Pancreas (tissue), 10 donors: ENCODE measurements around the gene ATP5F1E. TPM values are rescaled to one million over a fixed set of nuclear protein-coding genes. Genes with fewer than 3 reads are reported as not detected.

ENCODE experiments used
- ATAC-seq, 4 donors: fragments of 200-7000 bp; cut with Tn5 transposase; one replicate each; pipeline versions ENCODE4 v1.8.0 to v1.9.1; 2020; ENCODE audit warnings: mild to moderate bottlenecking in 4 of 4, moderate library complexity in 4 of 4
- DNase-seq, 6 donors: peaks; one replicate each; pipeline ENCODE4 v3.0.0-alpha.2; 2020
- FAIRE-seq: peaks from 2 replicates; lab custom pipeline; 2012; peaks lifted over from hg19 to GRCh38; lab: Jason Lieb, UNC
- H3K27ac ChIP-seq, 4 donors: fragments of 200-600 bp; sonication (generic); 1 replicate in 3 of 4; 2 replicates in 1 of 4; pipeline versions ENCODE4 v1.5.0 to v1.8.0; 2020
- H3K27me3 ChIP-seq, 4 donors: fragments of 200-600 bp; one replicate each; pipeline ENCODE4 v1.8.0; 2021
- H3K36me3 ChIP-seq, 3 donors: fragments of 200-600 bp; sonication (generic) in 1 of 3; one replicate each; pipeline versions ENCODE4 v1.5.0 to v1.8.0; 2020 to 2021
- H3K4me1 ChIP-seq, 3 donors: fragments of 200-600 bp; one replicate each; pipeline ENCODE4 v1.8.0; 2021
- H3K4me3 ChIP-seq, 4 donors: fragments of 200-600 bp; sonication (generic) in 2 of 4; one replicate each; pipeline versions ENCODE4 v1.5.0 to v1.8.0; 2020 to 2021
- H3K9me3 ChIP-seq, 4 donors: fragments of 200-600 bp; one replicate each; pipeline ENCODE4 v1.8.0; 2021
- WGBS, 2 donors: extraction: QIAGEN DNeasy Blood & Tissue Kit; methylation state at CpG; one replicate each; pipeline ENCODE4 v1.1.7; 2013; 5-methylcytosine and 5-hydroxymethylcytosine counted together
- intact Hi-C, 3 donors: fragments of 100-400 bp; cut with DNase I; formaldehyde crosslinking; loops; one replicate each; pipeline versions ENCODE4 v1.11.1 to v1.14.2; 2022
- polyA plus RNA-seq, 2 donors: library from polyadenylated mRNA; stranded (reverse); fragments of 200-250 nt; gene quantifications; one replicate each; pipeline ENCODE4 v1.2.3, GENCODE V29; 2013
- total RNA-seq, 6 donors: library from RNA; stranded (reverse); fragmentation: NEBNext Ultra II Directional in 4 of 6; extraction: Animal tissue kit (Norgen Biotek cat#: 25700) in 4 of 6; gene quantifications; one replicate each; pipeline versions ENCODE4 v1.2.1 to v1.2.4, GENCODE V29; 2021 to 2023
- TF ChIP-seq, protein P1 (sequence below), 4 donors: fragments of 200-600 bp; sonication (generic) in 3 of 4; IDR thresholded peaks; one replicate each; pipeline versions ENCODE4 v1.5.0 to v1.8.0; 2021; ENCODE audit warnings: antibody characterized with exemption in 4 of 4
- donor health status: healthy with polysubstance abuse.
- donor health status: DM: no; HTN: no; CAD: no; lungs with moderate emphysema.
- donor health status: DM: no; HTN: no; CAD: no.
- donor health status: control.
- donor health status: control.
- donor health status: Bipolar disorder and iron deficiency.
- donor health status: DM: yes; HTN: yes; CAD: no.
- donor health status: DM: no; HTN: no; CAD: no.
- donor health status: DM: no; HTN: no; CAD: no.
- donor health status: DM: yes; HTN: yes; CAD: no.

The ATP5F1E gene
- total and polyA plus RNA-seq, 8 donors: 11.2 to 38.0 (median 23.8) TPM

DNA sequence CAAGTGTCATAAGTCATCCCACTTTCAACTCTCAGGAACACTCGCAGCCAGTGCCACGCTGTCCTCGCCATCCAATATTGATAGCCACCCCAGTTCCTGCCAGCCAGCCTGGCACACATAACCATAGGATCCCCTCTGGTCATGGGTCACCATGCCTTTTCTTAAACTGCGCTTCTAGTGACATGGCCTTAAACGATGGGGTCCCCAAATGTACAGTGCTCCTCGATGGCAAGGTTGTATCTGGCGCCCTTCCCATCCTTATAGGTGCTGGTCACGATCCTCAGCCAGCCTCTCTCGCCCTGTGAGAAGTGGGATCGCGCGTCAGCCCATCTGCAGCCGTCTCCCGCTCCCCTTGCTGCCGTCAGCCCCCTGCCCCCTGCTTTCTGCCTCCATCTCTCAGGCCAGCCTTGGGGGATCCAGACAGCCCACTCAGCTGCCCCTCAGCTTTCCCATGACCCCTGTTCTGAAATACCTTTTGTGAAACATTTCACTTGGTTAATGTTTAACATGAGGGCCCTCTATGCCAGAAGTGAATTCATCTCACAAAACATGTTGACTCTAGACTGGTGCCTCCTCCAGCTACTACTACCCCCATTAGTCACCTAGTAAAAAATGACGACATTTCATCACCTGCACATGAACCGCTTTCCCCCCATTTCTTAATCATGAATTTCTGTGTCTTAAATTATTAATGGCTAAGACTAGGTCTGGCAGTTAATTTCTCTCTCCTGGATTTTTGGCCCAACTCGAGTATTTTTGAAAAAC is 36.5 kb downstream of the ATP5F1E start:
- 60 to 66% methylated on average over 18 of the region's 18 CpGs for WGBS, 2 donors
- H3K4me1 ChIP-seq: peaks cover 0 to 3% (median 0%) of the 10 kb centered on the region in 3 donors
- peak overlapping the region in 2 of 4 donors; percentile 54 to 57 for H3K27ac ChIP-seq
- intact Hi-C loops: no loop called here
- H3K36me3 ChIP-seq: peaks cover 0 to 58% (median 18%) of the 10 kb centered on the region in 3 donors
- TF ChIP-seq, protein P1, sequence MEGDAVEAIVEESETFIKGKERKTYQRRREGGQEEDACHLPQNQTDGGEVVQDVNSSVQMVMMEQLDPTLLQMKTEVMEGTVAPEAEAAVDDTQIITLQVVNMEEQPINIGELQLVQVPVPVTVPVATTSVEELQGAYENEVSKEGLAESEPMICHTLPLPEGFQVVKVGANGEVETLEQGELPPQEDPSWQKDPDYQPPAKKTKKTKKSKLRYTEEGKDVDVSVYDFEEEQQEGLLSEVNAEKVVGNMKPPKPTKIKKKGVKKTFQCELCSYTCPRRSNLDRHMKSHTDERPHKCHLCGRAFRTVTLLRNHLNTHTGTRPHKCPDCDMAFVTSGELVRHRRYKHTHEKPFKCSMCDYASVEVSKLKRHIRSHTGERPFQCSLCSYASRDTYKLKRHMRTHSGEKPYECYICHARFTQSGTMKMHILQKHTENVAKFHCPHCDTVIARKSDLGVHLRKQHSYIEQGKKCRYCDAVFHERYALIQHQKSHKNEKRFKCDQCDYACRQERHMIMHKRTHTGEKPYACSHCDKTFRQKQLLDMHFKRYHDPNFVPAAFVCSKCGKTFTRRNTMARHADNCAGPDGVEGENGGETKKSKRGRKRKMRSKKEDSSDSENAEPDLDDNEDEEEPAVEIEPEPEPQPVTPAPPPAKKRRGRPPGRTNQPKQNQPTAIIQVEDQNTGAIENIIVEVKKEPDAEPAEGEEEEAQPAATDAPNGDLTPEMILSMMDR (IDR thresholded peaks at IDR 0.05): no peak
- H3K4me3 ChIP-seq: no peak overlapping the region
- H3K9me3 ChIP-seq: no peaks in the 10 kb centered on the region
- ATAC-seq (peak; percentile 55 to 84 (median 78)), FAIRE-seq (no peak), DNase-seq (peak in 1 of 6 donors; percentile 37)
- H3K27me3 ChIP-seq: no peaks in the 10 kb centered on the region

DNA sequence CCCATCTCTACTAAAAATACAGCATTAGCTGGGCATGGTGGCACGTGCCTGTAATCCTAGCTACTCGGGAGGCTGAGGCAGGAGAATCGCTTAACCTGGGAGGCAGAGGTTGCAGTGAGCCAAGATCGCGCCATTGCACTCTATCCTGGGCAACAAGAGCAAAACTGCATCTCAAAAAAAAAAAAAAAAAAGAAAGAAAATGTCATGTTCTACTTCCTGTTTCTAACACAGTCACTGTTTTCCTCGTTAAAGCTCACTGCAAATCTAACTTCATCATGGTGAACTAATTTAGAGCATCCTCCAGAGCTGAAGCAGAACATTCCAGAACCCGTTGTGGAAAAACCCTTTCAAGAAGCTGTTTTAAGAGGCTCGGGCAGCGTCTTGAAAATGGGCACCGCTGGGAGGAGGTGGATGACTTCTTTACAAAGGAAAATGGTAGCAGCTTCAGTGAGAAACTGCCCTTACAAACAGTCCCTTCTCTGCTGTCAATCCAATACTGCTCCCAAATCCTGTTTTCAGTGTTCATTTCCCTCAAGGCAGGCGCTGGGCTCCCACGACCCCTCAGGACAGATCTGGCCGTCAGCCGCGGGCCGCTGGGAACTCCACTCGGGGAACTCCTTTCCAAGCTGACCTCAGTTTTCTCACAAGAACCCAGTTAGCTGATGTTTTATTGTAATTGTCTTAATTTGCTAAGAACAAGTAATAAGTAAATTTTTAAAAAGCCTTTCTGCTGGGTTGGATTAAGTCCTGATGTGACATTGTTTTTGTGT is 37.6 kb downstream of the ATP5F1E start:
- TF ChIP-seq, protein P1 (IDR thresholded peaks at IDR 0.05): no peak
- Histone ChIP-seq H3K36me3 (peaks cover 0 to 67% (median 22%) of the 10 kb centered on the region in 3 donors), H3K27ac (no peak overlapping the region), H3K27me3 (no peaks in the 10 kb centered on the region), H3K4me1 (peaks cover 0 to 3% (median 0%) of the 10 kb centered on the region in 3 donors), H3K4me3 (no peak overlapping the region), H3K9me3 (no peaks in the 10 kb centered on the region)
- intact Hi-C loops: no loop called here
- DNase-seq (peak in 1 of 6 donors; percentile 47), ATAC-seq (no peak), FAIRE-seq (no peak)
- 85 to 87% methylated on average over 17 of the region's 17 CpGs for WGBS, 2 donors

DNA sequence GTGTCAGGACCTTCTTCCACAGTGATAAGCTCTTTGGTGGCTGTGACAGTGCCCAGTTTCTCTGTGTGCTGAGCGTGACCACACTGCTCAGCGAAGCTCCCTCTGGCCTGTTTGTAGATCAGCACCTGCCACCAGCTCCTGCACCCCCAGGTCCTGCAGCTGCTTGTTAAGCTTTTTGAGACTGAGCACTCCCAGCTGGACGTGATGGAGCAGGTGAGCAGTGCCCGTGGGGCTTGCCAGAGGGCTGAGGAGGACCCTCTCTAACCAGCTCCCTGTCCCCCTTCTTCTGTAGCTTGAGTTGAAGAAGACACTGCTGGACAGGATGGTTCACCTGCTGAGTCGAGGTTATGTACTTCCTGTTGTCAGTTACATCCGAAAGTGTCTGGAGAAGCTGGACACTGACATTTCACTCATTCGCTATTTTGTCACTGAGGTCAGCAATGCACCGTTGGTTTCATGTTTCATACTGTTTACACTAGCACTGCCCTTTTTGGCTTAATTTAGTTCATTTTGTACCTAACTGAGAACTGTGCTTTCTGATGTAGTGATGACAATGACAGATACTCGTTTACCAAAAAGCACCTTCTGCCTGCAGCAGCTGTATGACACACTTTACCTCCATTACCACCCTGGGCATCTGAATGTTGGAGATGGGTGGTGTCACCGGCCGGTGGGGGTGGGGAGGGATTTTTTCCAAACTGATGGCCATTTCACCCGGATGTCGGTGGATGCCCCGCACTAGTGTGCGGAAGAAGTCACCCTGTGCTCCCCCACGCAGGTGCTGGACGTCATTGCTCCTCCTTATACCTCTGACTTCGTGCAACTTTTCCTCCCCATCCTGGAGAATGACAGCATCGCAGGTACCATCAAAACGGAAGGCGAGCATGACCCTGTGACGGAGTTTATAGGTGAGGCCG is 38.5 kb downstream of the ATP5F1E start:
- Histone ChIP-seq H3K4me1 (peaks cover 0 to 3% (median 0%) of the 10 kb centered on the region in 3 donors), H3K36me3 (peaks cover 0 to 76% (median 31%) of the 10 kb centered on the region in 3 donors), H3K9me3 (no peaks in the 10 kb centered on the region), H3K27me3 (no peaks in the 10 kb centered on the region), H3K27ac (no peak overlapping the region), H3K4me3 (no peak overlapping the region)
- ATAC-seq (peak in 2 of 4 donors; percentile 7 to 38), DNase-seq (peak in 3 of 6 donors; percentile 6 to 44 (median 10)), FAIRE-seq (no peak)
- intact Hi-C loops: no loop called here
- 86 to 87% methylated on average over 23 of the region's 23 CpGs for WGBS, 2 donors
- TF ChIP-seq, protein P1 (IDR thresholded peaks at IDR 0.05): no peak

DNA sequence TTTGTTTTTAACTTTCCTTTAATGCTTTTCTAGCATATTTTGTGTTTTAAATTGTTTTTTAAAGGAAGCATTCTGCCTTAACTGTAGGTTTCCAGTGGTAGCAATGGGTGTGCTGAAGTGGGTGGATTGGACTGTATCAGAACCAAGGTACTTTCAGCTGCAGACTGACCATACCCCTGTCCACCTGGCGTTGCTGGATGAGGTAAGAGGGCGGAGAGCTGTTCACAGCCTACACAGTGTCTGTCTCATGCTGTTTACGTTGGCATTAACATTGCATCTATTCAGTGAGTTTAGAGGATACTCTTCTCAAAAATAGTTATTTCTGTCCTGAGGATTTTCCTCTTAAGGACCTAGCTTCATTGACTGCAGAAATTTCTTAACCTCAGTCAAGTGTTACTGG is 39.2 kb downstream of the ATP5F1E start:
- peaks cover 0 to 80% (median 34%) of the 10 kb centered on the region in 3 donors for H3K36me3 ChIP-seq
- no peaks in the 10 kb centered on the region for H3K27me3 ChIP-seq
- H3K4me1 ChIP-seq: peaks cover 0 to 3% (median 0%) of the 10 kb centered on the region in 3 donors
- no peak overlapping the region for H3K27ac ChIP-seq
- WGBS, 2 donors: 85 to 93% methylated on average over 3 of the region's 3 CpGs
- intact Hi-C loops: no loop called here
- no peak for ATAC-seq
- H3K9me3 ChIP-seq: no peaks in the 10 kb centered on the region
- H3K4me3 ChIP-seq: no peak overlapping the region
- no peak for FAIRE-seq
- DNase-seq: peak in 2 of 6 donors; percentile 2 to 3
- TF ChIP-seq, protein P1 (IDR thresholded peaks at IDR 0.05): no peak
